GM23338 (cell line): ENCODE measurements around the gene NAP1L4.

Experiments used
- CREB1 ChIP-seq: fragments of 250-450 bp; sonication (Bioruptor Pico); IDR thresholded peaks from 2 replicates; pipeline ENCODE4 v1.5.0; 2020; ENCODE audit warnings: low read depth, mild to moderate bottlenecking, moderate library complexity
- EZH2 ChIP-seq: fragments of 200-600 bp; sonication (generic); IDR thresholded peaks from one replicate; pipeline ENCODE4 v1.8.0; 2017; ENCODE audit warnings: antibody characterized with exemption, mild to moderate bottlenecking, low read depth; ENCODE audit not compliant: unreplicated experiment
- EZH2phosphoT487 ChIP-seq: fragments of 200-600 bp; sonication (generic); IDR thresholded peaks from one replicate; pipeline ENCODE4 v1.8.1; 2018; ENCODE audit warnings: antibody characterized with exemption; ENCODE audit not compliant: unreplicated experiment
- JUNB ChIP-seq: IDR thresholded peaks from one replicate; pipeline ENCODE4 v1.6.1; 2016; ENCODE audit warnings: antibody characterized with exemption; ENCODE audit not compliant: unreplicated experiment
- NANOG ChIP-seq: IDR thresholded peaks from 2 replicates; pipeline ENCODE4 v1.6.1; 2016; ENCODE audit warnings: antibody characterized with exemption, borderline replicate concordance
- POLR2AphosphoS5 ChIP-seq: IDR thresholded peaks from 2 replicates; pipeline ENCODE4 v1.6.1; 2016; ENCODE audit warnings: antibody characterized with exemption, low read depth
- STAT1 ChIP-seq: IDR thresholded peaks from one replicate; pipeline ENCODE4 v1.6.1; 2016; ENCODE audit warnings: antibody characterized with exemption; ENCODE audit not compliant: unreplicated experiment
- ZNF114 ChIP-seq: fragments of 250-450 bp; sonication (Bioruptor Pico); IDR thresholded peaks from 2 replicates; pipeline ENCODE4 v1.5.0; 2020; ENCODE audit warnings: mild to moderate bottlenecking, moderate library complexity
- ZNF331 ChIP-seq: fragments of 250-450 bp; sonication (Bioruptor Pico); IDR thresholded peaks from 2 replicates; pipeline ENCODE4 v1.5.0; 2020; ENCODE audit warnings: low read depth, mild to moderate bottlenecking, moderate library complexity
- TF ChIP-seq, protein P1 (sequence below), 2 experiments: fragments of 200-600 bp in 1 of 2; sonication (generic) in 1 of 2; conservative IDR thresholded peaks; 2 replicates each; pipeline versions ENCODE4 v1.5.1 to v1.6.1; 2016 to 2017; ENCODE audit warnings: antibody characterized with exemption in 2 of 2, low read depth in 2 of 2, mild to moderate bottlenecking in 2 of 2, moderate library complexity in 1 of 2
- TF ChIP-seq, protein P2 (sequence below): IDR thresholded peaks from one replicate; pipeline ENCODE4 v1.6.1; 2018; ENCODE audit warnings: antibody characterized with exemption; ENCODE audit not compliant: unreplicated experiment
- TF ChIP-seq, protein P3 (sequence below): IDR thresholded peaks from 2 replicates; pipeline ENCODE4 v1.6.1; 2016; ENCODE audit warnings: antibody characterized with exemption
- TF ChIP-seq, protein P4 (sequence below): fragments of 250-450 bp; sonication (Bioruptor Pico); IDR thresholded peaks from 2 replicates; pipeline ENCODE4 v1.5.0; 2020; ENCODE audit warnings: mild to moderate bottlenecking, moderate library complexity

DNA sequence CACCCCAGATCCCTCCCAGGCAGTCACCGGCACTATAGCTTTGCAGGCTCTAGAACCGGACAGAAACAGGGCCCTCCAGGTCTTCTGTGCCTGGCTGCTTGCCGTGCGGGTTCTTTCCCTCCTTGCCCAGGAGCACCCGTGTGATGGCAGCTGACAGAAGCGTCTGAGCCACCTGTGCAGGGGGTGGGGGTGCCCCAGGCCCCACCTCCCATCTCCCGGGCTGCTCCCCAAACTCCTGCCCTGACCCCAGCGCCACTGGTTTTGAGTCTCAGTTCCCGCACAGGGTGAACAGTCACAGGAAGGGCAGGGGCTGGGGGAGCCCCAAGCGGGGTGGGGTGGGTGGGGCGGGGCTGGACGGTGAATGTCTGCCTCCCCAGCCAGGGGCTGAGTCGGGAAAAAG, 49.7 kb downstream of the NAP1L4 start:
- TF ChIP-seq, protein P1, sequence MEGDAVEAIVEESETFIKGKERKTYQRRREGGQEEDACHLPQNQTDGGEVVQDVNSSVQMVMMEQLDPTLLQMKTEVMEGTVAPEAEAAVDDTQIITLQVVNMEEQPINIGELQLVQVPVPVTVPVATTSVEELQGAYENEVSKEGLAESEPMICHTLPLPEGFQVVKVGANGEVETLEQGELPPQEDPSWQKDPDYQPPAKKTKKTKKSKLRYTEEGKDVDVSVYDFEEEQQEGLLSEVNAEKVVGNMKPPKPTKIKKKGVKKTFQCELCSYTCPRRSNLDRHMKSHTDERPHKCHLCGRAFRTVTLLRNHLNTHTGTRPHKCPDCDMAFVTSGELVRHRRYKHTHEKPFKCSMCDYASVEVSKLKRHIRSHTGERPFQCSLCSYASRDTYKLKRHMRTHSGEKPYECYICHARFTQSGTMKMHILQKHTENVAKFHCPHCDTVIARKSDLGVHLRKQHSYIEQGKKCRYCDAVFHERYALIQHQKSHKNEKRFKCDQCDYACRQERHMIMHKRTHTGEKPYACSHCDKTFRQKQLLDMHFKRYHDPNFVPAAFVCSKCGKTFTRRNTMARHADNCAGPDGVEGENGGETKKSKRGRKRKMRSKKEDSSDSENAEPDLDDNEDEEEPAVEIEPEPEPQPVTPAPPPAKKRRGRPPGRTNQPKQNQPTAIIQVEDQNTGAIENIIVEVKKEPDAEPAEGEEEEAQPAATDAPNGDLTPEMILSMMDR (conservative IDR thresholded peaks at IDR 0.05; ENCODE audit: low read depth in 2 of 2) = no peak
- TF ChIP-seq POLR2AphosphoS5 = no peak
- TF ChIP-seq, protein P2, sequence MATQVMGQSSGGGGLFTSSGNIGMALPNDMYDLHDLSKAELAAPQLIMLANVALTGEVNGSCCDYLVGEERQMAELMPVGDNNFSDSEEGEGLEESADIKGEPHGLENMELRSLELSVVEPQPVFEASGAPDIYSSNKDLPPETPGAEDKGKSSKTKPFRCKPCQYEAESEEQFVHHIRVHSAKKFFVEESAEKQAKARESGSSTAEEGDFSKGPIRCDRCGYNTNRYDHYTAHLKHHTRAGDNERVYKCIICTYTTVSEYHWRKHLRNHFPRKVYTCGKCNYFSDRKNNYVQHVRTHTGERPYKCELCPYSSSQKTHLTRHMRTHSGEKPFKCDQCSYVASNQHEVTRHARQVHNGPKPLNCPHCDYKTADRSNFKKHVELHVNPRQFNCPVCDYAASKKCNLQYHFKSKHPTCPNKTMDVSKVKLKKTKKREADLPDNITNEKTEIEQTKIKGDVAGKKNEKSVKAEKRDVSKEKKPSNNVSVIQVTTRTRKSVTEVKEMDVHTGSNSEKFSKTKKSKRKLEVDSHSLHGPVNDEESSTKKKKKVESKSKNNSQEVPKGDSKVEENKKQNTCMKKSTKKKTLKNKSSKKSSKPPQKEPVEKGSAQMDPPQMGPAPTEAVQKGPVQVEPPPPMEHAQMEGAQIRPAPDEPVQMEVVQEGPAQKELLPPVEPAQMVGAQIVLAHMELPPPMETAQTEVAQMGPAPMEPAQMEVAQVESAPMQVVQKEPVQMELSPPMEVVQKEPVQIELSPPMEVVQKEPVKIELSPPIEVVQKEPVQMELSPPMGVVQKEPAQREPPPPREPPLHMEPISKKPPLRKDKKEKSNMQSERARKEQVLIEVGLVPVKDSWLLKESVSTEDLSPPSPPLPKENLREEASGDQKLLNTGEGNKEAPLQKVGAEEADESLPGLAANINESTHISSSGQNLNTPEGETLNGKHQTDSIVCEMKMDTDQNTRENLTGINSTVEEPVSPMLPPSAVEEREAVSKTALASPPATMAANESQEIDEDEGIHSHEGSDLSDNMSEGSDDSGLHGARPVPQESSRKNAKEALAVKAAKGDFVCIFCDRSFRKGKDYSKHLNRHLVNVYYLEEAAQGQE = no peak
- TF ChIP-seq EZH2 = no peak
- TF ChIP-seq EZH2phosphoT487 = no peak
- TF ChIP-seq CREB1 (CRISPR knock-in tag) = no peak
- TF ChIP-seq STAT1 = no peak
- TF ChIP-seq NANOG = no peak
- TF ChIP-seq, protein P3, sequence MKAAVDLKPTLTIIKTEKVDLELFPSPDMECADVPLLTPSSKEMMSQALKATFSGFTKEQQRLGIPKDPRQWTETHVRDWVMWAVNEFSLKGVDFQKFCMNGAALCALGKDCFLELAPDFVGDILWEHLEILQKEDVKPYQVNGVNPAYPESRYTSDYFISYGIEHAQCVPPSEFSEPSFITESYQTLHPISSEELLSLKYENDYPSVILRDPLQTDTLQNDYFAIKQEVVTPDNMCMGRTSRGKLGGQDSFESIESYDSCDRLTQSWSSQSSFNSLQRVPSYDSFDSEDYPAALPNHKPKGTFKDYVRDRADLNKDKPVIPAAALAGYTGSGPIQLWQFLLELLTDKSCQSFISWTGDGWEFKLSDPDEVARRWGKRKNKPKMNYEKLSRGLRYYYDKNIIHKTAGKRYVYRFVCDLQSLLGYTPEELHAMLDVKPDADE = no peak
- no peak for TF ChIP-seq JUNB
- TF ChIP-seq ZNF114 (CRISPR knock-in tag) = no peak
- TF ChIP-seq, protein P4, sequence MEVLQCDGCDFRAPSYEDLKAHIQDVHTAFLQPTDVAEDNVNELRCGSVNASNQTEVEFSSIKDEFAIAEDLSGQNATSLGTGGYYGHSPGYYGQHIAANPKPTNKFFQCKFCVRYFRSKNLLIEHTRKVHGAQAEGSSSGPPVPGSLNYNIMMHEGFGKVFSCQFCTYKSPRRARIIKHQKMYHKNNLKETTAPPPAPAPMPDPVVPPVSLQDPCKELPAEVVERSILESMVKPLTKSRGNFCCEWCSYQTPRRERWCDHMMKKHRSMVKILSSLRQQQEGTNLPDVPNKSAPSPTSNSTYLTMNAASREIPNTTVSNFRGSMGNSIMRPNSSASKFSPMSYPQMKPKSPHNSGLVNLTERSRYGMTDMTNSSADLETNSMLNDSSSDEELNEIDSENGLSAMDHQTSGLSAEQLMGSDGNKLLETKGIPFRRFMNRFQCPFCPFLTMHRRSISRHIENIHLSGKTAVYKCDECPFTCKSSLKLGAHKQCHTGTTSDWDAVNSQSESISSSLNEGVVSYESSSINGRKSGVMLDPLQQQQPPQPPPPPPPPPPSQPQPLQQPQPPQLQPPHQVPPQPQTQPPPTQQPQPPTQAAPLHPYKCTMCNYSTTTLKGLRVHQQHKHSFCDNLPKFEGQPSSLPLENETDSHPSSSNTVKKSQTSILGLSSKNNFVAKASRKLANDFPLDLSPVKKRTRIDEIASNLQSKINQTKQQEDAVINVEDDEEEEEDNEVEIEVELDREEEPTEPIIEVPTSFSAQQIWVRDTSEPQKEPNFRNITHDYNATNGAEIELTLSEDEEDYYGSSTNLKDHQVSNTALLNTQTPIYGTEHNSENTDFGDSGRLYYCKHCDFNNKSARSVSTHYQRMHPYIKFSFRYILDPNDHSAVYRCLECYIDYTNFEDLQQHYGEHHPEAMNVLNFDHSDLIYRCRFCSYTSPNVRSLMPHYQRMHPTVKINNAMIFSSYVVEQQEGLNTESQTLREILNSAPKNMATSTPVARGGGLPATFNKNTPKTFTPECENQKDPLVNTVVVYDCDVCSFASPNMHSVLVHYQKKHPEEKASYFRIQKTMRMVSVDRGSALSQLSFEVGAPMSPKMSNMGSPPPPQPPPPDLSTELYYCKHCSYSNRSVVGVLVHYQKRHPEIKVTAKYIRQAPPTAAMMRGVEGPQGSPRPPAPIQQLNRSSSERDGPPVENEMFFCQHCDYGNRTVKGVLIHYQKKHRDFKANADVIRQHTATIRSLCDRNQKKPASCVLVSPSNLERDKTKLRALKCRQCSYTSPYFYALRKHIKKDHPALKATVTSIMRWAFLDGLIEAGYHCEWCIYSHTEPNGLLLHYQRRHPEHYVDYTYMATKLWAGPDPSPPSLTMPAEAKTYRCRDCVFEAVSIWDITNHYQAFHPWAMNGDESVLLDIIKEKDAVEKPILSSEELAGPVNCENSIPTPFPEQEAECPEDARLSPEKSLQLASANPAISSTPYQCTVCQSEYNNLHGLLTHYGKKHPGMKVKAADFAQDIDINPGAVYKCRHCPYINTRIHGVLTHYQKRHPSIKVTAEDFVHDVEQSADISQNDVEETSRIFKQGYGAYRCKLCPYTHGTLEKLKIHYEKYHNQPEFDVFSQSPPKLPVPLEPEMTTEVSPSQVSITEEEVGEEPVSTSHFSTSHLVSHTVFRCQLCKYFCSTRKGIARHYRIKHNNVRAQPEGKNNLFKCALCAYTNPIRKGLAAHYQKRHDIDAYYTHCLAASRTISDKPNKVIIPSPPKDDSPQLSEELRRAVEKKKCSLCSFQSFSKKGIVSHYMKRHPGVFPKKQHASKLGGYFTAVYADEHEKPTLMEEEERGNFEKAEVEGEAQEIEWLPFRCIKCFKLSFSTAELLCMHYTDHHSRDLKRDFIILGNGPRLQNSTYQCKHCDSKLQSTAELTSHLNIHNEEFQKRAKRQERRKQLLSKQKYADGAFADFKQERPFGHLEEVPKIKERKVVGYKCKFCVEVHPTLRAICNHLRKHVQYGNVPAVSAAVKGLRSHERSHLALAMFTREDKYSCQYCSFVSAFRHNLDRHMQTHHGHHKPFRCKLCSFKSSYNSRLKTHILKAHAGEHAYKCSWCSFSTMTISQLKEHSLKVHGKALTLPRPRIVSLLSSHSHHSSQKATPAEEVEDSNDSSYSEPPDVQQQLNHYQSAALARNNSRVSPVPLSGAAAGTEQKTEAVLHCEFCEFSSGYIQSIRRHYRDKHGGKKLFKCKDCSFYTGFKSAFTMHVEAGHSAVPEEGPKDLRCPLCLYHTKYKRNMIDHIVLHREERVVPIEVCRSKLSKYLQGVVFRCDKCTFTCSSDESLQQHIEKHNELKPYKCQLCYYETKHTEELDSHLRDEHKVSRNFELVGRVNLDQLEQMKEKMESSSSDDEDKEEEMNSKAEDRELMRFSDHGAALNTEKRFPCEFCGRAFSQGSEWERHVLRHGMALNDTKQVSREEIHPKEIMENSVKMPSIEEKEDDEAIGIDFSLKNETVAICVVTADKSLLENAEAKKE = no peak
- TF ChIP-seq ZNF331 = no peak
